Measurements from ENCODE around the gene RTN4. TPM values are rescaled to one million over a fixed set of nuclear protein-coding genes. Genes with fewer than 3 reads are reported as not detected.

The RTN4 gene
- total RNA-seq, 2 donors from 2014 or later: 253 to 331 TPM

GRCh38 chr2:54954705-54955357 lies 95.4 kb downstream of the RTN4 start:
- ATAC-seq (ENCODE audit: insufficient number of reproducible peaks, low FRiP score, low read depth) (no peak), DNase-seq (ENCODE audit: low spot score) (no peak)
- Histone ChIP-seq H3K27me3 (replicated peaks; ENCODE audit: insufficient read depth) (no peaks in the 10 kb centered on the region), H3K27ac (no peak overlapping the region), H3K36me3 (no peaks in the 10 kb centered on the region), H3K4me1 (ENCODE audit: control insufficient read depth in 1 of 2, low read depth in 2 of 2) (peaks cover 3 to 10% of the 10 kb centered on the region in 2 donors), H3K4me3 (no peak overlapping the region), H3K9me3 (no peaks in the 10 kb centered on the region)
- TF ChIP-seq CTCF (IDR thresholded peaks at IDR 0.05): no peak

- Histone ChIP-seq H3K9me3 (no peaks in the 10 kb centered on the region), H3K27ac (no peak overlapping the region), H3K4me3 (no peak overlapping the region), H3K27me3 (replicated peaks; ENCODE audit: insufficient read depth) (no peaks in the 10 kb centered on the region), H3K4me1 (ENCODE audit: control insufficient read depth in 1 of 2, low read depth in 2 of 2) (peaks cover 3 to 10% of the 10 kb centered on the region in 2 donors), H3K36me3 (no peaks in the 10 kb centered on the region)
- DNase-seq (ENCODE audit: low spot score) (no peak), ATAC-seq (ENCODE audit: insufficient number of reproducible peaks, low FRiP score, low read depth) (no peak)
- no peak for TF ChIP-seq CTCF (IDR thresholded peaks at IDR 0.05)
Observed at GRCh38 chr2:54954158-54954557, 96.1 kb downstream of the RTN4 start.

- Histone ChIP-seq H3K9me3 (no peaks in the 10 kb centered on the region), H3K4me1 (ENCODE audit: control insufficient read depth in 1 of 2, low read depth in 2 of 2) (peaks cover 3 to 10% of the 10 kb centered on the region in 2 donors), H3K27ac (no peak overlapping the region), H3K27me3 (replicated peaks; ENCODE audit: insufficient read depth) (no peaks in the 10 kb centered on the region), H3K36me3 (no peaks in the 10 kb centered on the region), H3K4me3 (no peak overlapping the region)
- DNase-seq (ENCODE audit: low spot score) (no peak), ATAC-seq (ENCODE audit: insufficient number of reproducible peaks, low FRiP score, low read depth) (peak; percentile 61)
- TF ChIP-seq CTCF (IDR thresholded peaks at IDR 0.05): no peak
Observed at GRCh38 chr2:54952978-54953456, 97.2 kb downstream of the RTN4 start.

- no peak overlapping the region for H3K4me3 ChIP-seq
- H3K27me3 ChIP-seq (replicated peaks; ENCODE audit: insufficient read depth): no peaks in the 10 kb centered on the region
- H3K36me3 ChIP-seq: no peaks in the 10 kb centered on the region
- no peak overlapping the region for H3K27ac ChIP-seq
- no peak for DNase-seq (ENCODE audit: low spot score)
- peaks cover 3 to 10% of the 10 kb centered on the region in 2 donors for H3K4me1 ChIP-seq (ENCODE audit: control insufficient read depth in 1 of 2, low read depth in 2 of 2)
- no peak for ATAC-seq (ENCODE audit: insufficient number of reproducible peaks, low FRiP score, low read depth)
- no peak for TF ChIP-seq CTCF (IDR thresholded peaks at IDR 0.05)
- no peaks in the 10 kb centered on the region for H3K9me3 ChIP-seq
Observed at GRCh38 chr2:54952425-54952824, 97.8 kb downstream of the RTN4 start.

GRCh38 chr2:54950811-54951210 lies 99.4 kb downstream of the RTN4 start:
- no peaks in the 10 kb centered on the region for H3K9me3 ChIP-seq
- H3K36me3 ChIP-seq: no peaks in the 10 kb centered on the region
- H3K27ac ChIP-seq: no peak overlapping the region
- H3K27me3 ChIP-seq (replicated peaks; ENCODE audit: insufficient read depth): no peaks in the 10 kb centered on the region
- ATAC-seq (ENCODE audit: insufficient number of reproducible peaks, low FRiP score, low read depth) (no peak), DNase-seq (ENCODE audit: low spot score) (no peak)
- TF ChIP-seq CTCF (IDR thresholded peaks at IDR 0.05): no peak
- peaks cover 7 to 20% of the 10 kb centered on the region in 2 donors for H3K4me1 ChIP-seq (ENCODE audit: control insufficient read depth in 1 of 2, low read depth in 2 of 2)
- no peak overlapping the region for H3K4me3 ChIP-seq

Data from thoracic aorta (tissue), 2 donors.